B cell (primary cell): Measurements from ENCODE around the gene GABRR2.

ENCODE experiments used
- CTCF ChIP-seq: fragments of 200-600 bp; IDR thresholded peaks from one replicate; pipeline ENCODE4 v1.8.0; 2022; ENCODE audit warnings: antibody characterized with exemption, mild to moderate bottlenecking
- EZH2 ChIP-seq: IDR thresholded peaks from 2 replicates; pipeline ENCODE4 v1.6.1; 2012; ENCODE audit warnings: borderline replicate concordance, low read depth, mild to moderate bottlenecking, moderate library complexity, low read length; ENCODE audit not compliant: insufficient read depth, poor library complexity, severe bottlenecking

DNA sequence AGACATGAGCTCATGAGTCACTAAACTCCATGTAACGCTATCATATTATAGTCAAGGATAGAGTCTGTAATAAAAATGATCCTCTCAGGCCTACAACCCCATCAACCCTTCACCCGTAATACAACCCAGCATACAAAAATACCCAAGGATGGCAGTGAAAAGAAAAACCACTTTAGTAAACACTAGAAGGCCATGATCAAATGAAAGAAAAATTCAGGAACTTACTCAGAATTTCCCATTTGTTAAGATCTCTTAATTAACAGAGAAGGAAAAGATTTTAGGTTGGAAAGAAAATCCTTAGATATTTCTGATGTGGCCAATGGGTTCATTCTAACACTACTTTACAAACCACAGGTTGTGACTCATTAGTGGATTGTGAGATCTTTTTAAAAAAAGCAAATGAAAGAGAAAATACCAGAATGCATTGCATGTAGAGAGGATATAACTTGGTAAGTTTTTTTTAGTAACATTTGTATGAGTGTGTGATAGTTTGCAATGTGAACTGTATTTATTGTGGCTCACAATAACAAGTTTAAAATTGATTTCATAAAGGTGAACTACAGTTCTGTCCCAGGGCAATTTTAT is 45.4 kb upstream of the GABRR2 start:
- TF ChIP-seq EZH2 (no peak), CTCF (no peak)
